Pons (tissue), 1 donor: Measurements from ENCODE around the gene PTGDR2.

ENCODE experiments used
- DNase-seq: peaks from one replicate; pipeline ENCODE4 v3.0.0-alpha.2; 2016; ENCODE audit warnings: low spot score

Gene PTGDR2

GRCh38 chr11:60809691-60810090 lies 46.1 kb downstream of the PTGDR2 start:
- DNase-seq = no peak

DNA sequence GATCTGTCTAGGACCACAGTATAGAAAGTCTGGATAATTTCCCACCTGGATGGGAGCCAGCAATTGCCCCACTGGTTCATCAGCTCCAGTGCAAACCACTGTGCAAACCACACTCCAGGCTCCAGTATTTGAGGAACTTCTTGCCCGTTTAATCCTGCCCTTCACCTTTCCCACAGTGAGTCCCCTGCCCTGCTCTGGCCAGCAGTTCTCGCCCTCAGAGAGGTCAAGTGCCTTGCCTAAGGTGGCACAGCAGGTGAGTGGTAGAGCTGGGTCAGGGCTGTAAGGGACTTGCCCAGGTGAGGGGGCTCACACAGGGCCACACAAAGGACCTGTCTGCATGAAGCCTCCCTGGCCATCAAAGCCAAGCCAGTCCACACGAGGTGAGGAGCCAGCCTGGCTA lies 46.5 kb downstream of the PTGDR2 start:
- no peak for DNase-seq

DNA sequence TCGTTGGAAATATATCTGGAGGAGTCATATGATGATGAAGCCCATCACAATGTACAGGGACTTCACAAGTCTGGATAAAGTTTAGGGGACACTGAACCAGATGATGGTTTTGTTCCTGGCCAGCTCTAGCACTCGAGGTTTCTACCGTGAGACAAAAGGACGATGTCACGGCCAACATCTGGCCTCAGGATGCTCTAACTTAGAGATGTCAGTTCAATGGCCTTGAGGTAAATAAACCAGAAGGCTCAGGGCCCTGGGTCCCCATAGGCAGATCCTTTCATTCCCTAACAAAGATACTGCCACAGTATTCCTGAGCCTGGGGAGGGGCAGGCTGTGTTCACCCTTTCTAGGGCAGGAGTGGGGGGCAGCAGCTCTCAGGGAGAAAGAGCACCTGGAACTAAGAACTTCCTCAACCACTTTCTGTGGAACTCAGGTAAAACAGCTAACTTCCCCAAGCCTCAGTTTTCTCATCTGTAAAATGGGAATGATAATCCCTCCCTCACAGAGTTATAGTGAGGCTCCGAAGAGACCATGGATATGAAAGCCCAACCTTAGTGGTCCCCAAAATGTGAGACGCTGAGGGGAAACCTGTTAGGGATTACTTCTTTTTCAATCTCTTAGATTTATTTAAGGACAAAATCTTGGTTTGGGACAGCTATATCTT lies 52.3 kb downstream of the PTGDR2 start:
- no peak for DNase-seq

GRCh38 chr11:60801194-60801593 lies 54.6 kb downstream of the PTGDR2 start:
- DNase-seq = no peak
